NCI-H2227 treated with DMSO at 0.1 percent for 48 hours (cell line): ENCODE data around the gene GNB5.

Source experiments
- DNase-seq: peaks from one replicate; lab custom pipeline; 2025; lab: John Stamatoyannopoulos, UW

GNB5 gene

DNA sequence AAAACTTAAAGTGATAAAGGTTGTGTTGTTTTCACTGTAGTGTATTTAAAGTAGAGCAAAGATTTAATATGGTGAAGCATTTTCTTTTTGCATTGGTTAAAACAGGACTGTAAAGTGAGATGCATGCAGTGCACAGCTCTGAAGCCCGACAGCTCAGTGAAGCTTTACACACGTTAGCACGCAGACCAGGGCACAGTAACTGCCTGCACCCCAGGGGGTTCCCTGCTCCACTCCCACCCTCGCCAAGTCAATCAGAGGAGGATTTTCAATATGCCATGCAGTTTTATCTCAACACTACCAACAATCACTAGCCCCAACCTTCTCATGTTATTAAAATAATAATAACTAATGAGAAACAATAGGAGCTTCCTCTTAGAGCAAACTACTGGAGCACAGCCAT, 50.5 kb downstream of the GNB5 start:
- DNase-seq = no peak

- peak; percentile 6 for DNase-seq
Measured at GRCh38 chr15:52139599-52140462, 51.4 kb downstream of the GNB5 start.

- DNase-seq = no peak
Measured at GRCh38 chr15:52137432-52138357, 53.5 kb downstream of the GNB5 start.

- no peak for DNase-seq
Measured at GRCh38 chr15:52136442-52136980, 54.7 kb downstream of the GNB5 start.

GRCh38 chr15:52134502-52135144, 56.6 kb downstream of the GNB5 start:
- no peak for DNase-seq

GRCh38 chr15:52133510-52134220, 57.5 kb downstream of the GNB5 start:
- DNase-seq = no peak

DNA sequence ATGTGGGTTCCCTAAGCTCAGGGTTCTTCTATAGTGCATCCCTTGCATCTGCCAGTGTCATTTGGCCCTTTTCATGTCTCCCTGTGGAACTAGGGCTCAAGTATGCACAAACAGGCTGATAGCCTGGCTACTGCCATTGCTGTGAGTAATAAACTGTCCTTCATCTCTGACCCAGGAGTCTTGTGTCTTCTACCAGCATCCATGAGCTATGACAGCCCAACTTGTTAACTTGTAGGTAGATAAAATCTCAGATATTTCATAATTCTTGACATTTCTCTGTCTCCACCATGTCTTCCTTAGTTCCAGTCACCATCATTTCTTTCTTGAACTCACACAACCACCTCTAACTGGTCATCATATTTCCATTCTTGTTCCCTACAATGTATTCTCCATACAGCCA, 59.1 kb downstream of the GNB5 start:
- DNase-seq = no peak

GRCh38 chr15:52128568-52128967, 62.6 kb downstream of the GNB5 start:
- no peak for DNase-seq

GRCh38 chr15:52124270-52124880, 66.8 kb downstream of the GNB5 start:
- DNase-seq = no peak

DNA sequence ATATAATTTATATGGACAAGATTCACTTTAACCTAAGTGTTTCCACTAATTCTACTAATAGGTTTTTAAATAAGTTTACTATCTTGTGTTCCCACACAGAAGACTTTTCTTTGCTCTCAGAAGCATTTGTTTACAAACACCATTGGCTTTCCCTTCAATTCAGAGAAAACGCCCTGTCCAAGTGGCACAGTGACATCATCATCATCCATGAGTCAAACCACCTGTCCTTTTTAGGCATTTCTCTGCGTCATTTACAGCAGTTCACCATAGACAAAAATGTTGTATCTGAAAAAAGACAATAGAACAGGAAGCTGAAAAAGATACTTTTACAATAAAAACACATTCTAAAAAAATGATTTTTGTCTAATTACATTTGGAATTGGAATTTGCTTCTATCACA, 69.3 kb downstream of the GNB5 start:
- no peak for DNase-seq

DNA sequence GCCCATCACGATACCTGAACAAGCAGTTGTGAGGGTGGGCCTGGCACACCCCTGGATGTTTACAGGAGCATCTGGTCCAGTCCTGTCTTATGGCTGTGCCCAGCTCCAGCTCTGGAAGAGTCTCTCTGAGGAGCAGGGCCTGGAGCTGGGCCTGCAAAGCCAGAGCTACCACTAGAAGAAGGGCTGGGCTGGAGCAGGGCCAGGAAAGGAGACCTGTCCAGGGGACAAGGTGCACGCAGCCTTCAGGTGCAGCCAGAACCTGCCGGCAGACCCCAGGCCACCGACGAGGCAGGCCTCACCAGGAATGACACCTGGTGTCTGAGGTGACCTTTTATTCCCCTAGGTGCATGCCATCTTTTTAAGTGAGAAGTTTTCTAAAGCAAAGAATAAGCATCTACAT, 70.2 kb downstream of the GNB5 start:
- no peak for DNase-seq

- no peak for DNase-seq
Measured at GRCh38 chr15:52120488-52120887, 70.7 kb downstream of the GNB5 start.

GRCh38 chr15:52118969-52119749, 72.0 kb downstream of the GNB5 start:
- DNase-seq = no peak

DNA sequence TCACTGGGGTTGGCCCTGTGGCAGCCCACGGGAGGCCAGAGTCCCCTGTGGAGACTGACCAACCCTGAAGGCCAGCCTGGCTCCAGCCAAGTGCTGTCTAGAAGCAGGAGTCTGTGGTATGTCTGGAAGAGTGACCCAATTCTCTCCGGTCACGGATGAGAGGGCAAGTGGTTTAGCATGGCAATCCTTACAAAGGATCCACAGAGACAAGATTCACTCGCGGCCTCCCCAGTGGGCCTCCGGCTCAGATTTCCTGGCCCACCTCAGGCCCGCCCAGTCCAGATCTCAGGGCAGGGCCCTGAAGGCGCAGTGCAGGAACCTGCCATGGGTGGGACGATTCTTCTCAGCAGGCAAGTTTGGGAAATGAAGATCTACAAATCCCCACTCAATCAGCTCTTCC, 73.6 kb downstream of the GNB5 start:
- DNase-seq = no peak

- no peak for DNase-seq
Measured at GRCh38 chr15:52115598-52116427, 75.4 kb downstream of the GNB5 start.

DNA sequence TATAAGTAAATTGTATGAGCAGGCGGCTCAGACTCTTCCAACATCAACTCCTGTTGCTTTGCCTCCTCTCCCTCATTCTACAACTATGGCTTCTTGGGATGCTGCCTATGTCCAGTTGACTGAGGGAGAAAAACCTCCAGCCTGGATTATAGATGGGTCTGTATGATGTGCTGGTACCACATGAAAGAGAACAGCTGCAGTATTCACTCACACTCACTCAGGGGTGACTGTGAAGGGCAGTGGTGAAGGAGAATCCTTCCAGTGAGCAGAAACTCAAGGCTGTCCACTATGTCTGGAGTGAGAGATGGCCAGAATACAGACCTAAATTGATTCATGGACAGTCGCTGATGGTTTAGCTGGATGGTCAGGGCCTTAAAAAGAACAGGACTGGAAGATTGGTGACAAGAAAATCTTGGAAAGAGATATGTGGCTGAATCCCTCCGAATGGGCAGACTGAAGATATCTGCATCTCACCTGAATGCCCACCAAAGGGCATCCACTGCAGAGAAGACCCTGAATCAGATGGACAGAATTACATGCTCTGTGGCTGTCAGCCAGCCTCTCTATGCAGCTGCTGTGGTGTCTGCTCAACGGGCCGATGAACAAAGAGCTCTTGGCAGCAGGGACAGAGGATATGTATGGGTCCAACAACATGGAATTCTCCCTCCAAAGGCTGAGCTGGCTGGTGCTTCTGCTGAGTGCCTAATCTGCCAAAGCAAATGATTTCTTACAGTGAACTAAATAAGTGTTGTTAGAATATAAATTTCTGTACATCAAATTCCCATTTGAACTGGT, 76.7 kb downstream of the GNB5 start:
- DNase-seq = no peak

- DNase-seq = no peak
Measured at GRCh38 chr15:52113708-52114107, 77.5 kb downstream of the GNB5 start.

GRCh38 chr15:52113235-52113634, 78.0 kb downstream of the GNB5 start:
- no peak for DNase-seq
